C4-2B (cell line): ENCODE measurements around the gene CNTROB.

Source experiments
- H3K27ac ChIP-seq: fragments of 450-650 bp; 2 replicates; pipeline ENCODE4 v1.5.1; 2017
- ZFX ChIP-seq: fragments of 450-650 bp; IDR thresholded peaks from 2 replicates; pipeline ENCODE4 v1.6.1; 2017
- TF ChIP-seq, protein P1 (sequence below): fragments of 450-650 bp; conservative IDR thresholded peaks from 2 replicates; pipeline ENCODE4 v1.5.1; 2017; ENCODE audit warnings: mild to moderate bottlenecking

CNTROB gene

DNA sequence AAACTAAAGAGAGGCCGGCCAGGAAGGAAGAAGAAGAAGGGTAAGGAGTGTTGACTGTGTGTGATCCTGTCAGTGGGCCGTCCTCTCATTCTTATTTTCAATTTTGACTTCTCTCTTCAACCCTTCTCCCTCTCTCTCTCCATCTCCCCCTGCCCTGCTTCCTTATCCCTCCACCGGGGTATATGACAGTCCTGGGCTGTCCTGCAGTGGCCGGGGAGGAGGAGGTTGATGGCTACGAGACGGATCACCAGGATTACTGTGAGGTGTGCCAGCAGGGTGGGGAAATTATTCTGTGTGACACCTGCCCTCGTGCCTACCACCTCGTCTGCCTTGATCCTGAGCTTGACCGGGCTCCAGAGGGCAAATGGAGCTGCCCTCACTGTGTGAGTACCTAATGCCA is 37.8 kb upstream of the CNTROB start:
- TF ChIP-seq, protein P1, sequence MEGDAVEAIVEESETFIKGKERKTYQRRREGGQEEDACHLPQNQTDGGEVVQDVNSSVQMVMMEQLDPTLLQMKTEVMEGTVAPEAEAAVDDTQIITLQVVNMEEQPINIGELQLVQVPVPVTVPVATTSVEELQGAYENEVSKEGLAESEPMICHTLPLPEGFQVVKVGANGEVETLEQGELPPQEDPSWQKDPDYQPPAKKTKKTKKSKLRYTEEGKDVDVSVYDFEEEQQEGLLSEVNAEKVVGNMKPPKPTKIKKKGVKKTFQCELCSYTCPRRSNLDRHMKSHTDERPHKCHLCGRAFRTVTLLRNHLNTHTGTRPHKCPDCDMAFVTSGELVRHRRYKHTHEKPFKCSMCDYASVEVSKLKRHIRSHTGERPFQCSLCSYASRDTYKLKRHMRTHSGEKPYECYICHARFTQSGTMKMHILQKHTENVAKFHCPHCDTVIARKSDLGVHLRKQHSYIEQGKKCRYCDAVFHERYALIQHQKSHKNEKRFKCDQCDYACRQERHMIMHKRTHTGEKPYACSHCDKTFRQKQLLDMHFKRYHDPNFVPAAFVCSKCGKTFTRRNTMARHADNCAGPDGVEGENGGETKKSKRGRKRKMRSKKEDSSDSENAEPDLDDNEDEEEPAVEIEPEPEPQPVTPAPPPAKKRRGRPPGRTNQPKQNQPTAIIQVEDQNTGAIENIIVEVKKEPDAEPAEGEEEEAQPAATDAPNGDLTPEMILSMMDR = no peak
- no peak for TF ChIP-seq ZFX
- H3K27ac ChIP-seq = no peak overlapping the region

DNA sequence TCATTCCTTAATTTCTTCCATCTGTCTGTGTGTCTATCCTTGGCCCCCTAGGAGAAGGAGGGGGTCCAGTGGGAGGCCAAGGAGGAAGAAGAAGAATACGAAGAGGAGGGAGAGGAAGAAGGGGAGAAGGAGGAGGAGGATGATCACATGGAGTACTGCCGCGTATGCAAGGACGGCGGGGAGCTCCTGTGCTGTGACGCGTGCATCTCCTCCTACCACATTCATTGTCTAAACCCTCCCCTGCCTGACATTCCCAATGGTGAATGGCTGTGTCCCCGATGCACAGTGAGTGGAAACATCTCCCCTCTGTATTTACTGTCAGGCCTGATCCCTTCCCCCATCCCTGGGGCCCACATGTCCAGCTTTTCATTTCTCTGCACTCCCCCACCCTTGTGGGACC is 37.1 kb upstream of the CNTROB start:
- no peak overlapping the region for H3K27ac ChIP-seq
- TF ChIP-seq, protein P1 = no peak
- TF ChIP-seq ZFX = no peak

DNA sequence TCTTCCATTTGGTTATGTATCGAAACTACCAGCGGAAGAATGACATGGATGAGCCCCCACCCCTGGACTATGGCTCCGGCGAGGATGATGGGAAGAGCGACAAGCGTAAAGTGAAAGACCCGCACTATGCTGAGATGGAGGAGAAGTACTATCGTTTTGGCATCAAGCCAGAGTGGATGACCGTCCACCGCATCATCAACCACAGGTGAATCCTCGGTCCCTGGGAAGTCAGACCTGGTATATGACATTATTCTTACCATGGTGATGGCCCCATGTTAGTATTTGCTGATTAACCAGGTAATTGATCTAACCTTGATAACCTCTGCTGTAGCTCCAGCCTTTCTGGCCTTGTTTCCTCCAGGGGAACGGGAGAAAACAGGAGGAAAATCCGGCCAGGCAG is 34.9 kb upstream of the CNTROB start:
- no peak for TF ChIP-seq ZFX
- TF ChIP-seq, protein P1 = no peak
- H3K27ac ChIP-seq = no peak overlapping the region

DNA sequence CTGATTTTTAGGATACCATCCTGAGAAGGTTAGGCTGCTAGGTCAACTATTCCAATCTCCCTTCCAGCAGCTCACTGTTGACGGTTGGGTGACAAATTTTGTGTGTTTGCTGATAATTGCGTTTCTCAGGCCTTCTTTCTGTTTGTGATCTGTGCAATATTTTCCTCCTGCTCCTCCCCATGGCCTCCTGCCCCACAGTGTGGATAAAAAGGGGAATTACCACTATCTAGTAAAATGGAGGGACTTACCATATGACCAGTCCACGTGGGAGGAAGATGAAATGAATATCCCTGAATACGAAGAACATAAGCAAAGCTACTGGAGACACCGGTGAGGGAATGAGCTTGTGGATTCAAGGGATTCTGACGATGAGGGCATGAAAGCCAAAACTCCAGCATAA is 34.2 kb upstream of the CNTROB start:
- no peak overlapping the region for H3K27ac ChIP-seq
- TF ChIP-seq ZFX = no peak
- TF ChIP-seq, protein P1 = no peak

DNA sequence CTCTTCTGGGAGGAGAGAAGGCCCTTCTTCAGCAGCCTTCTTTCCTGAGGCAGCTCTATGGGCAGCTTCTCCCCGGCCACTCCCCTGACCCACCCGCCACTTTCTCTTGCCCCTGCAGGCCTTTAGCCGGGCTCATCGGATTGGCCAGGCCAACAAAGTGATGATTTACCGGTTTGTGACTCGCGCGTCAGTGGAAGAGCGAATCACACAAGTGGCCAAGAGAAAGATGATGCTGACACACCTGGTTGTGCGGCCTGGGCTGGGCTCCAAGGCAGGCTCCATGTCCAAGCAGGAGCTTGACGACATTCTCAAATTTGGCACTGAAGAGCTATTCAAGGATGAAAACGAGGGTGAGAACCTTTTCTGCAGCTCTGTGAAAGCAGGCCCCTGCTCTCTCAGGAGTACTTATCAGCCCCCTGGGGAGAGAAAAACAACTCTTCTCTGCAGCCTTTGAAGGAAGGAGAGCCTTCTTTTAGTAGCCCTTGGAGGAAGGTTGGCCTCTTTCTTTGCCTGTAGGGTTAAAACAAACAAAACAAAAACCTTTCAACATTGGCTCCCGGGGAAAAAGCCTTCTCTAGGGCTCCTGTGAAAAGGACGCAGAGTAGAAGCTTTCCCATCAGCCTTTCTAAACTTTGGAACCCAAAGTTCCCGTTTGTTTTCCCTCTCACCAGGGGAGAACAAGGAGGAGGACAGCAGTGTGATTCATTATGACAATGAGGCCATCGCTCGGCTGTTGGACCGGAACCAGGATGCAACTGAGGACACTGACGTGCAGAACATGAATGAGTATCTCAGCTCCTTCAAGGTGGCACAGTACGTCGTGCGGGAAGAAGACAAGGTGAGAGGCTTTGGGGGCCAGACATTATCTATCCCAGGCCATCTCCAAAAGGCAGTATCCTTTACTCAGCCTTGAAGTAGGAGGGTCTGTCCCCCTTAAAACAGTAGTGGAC is 28.6 kb upstream of the CNTROB start:
- peak overlapping the region; percentile 70 for H3K27ac ChIP-seq
- TF ChIP-seq ZFX = no peak
- TF ChIP-seq, protein P1 = no peak

DNA sequence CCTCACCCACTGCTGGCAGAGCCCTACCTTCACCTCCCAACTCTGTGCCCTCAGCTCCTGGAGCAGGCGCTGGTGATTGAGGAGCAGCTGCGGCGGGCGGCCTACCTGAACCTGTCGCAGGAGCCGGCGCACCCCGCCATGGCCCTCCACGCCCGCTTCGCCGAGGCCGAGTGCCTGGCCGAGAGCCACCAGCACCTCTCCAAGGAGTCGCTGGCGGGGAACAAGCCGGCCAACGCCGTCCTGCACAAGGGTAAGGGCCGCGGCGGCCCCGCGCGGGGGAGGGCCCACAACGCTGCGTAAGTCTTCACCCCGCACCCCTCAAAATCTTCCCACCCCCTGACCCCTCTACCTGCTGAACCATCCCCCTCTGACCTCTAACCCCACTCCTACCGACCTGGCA is 22.9 kb upstream of the CNTROB start:
- TF ChIP-seq ZFX = no peak
- TF ChIP-seq, protein P1 = no peak
- no peak overlapping the region; the same call in 1 of the 2 replicates for H3K27ac ChIP-seq

DNA sequence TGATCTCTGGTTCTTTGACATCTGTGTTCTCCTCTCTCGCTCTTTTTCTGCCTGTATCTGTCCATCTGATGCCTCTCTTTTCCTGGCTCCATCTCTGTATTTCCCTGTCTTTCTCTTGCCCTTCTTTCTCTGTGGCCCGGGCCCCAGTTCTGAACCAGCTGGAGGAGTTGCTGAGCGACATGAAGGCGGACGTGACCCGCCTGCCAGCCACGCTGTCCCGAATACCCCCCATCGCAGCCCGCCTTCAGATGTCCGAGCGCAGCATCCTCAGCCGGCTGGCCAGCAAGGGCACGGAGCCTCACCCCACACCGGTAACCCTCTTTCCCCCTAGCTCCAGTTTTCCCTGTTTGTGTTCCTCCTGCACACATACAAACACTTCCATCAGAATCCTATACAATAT is 21.7 kb upstream of the CNTROB start:
- TF ChIP-seq, protein P1 = no peak
- TF ChIP-seq ZFX = no peak
- H3K27ac ChIP-seq = no peak overlapping the region
